ENCODE measurements around the gene ACAP2. TPM values are rescaled to one million over a fixed set of nuclear protein-coding genes. Genes with fewer than 3 reads are reported as not detected.

The ACAP2 gene
- total RNA-seq, 1 donor from 2014 or later: 15.6 TPM

DNA sequence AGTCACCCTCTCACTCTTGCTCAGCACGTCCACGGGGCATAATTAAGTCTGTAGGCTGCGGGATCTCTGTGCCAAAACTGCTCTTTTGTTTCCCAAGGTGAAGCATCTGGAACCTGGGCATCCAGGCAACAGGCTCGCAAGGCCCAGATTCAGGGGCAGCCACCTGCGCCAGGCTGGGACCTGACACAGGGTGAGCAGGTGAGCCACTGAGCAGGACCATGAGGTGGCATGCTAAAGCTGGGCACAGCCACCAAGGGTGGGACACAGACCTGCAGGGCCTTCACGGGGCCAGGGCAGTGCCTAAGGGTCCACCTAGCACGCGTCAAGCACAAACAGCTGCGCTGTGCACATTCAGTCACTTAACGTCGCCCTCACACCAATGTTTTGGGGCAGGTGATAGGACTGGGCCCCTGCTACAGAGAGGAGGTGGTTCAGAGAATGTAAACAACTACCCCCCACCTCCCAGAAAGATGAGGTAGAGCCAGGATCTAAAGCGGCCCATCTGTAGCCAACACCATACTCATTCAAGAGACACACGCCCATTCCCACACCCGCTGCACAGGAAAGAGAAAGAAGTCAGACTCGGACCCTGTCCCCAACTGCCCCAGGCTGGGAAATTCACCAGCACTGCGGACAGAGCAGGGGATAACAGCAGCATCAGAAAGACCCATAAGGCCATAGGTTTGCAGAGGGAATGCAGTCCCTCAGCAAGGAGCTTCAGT, 188.2 kb downstream of the ACAP2 start:
- intact Hi-C loops (cut with micrococcal nuclease): loop anchor here (5.0 to 10.0 kb wide), 2 partner anchors 120 to 572 kb away; no protein-coding TSS in a partner anchor
- no peak for DNase-seq

DNA sequence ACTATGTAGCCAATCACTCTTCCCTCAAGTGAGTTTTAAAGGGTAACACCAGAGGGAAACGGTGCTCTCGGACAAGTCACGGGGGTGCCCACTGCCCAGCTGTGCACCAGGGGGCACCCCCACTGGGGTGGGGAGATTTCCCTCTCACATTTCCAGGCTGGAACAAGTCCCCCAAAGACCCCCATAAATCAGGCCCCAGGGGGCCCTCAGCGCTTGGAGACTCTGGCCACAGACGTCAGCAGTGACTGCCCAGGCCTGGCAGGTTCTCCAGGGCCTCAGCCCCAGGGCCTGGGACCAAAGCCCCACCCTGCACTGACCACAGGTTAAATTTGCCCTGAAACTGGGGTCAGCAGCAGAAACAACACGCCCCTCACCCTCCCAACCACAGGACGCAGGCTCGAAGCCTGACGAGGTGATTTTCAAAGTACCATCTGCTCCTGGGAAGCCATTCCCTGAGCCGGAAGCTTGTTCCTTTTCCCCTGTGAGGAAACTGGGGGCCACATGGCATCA, 188.8 kb downstream of the ACAP2 start:
- DNase-seq: no peak
- intact Hi-C loops (cut with micrococcal nuclease): loop anchor here (10.0 kb wide), 1 partner anchor 119 kb away; no protein-coding TSS in a partner anchor
- no peak for ATAC-seq

More for the DNA sequence above, 188.2 kb downstream of the ACAP2 start:
- no peak for ATAC-seq

DNA sequence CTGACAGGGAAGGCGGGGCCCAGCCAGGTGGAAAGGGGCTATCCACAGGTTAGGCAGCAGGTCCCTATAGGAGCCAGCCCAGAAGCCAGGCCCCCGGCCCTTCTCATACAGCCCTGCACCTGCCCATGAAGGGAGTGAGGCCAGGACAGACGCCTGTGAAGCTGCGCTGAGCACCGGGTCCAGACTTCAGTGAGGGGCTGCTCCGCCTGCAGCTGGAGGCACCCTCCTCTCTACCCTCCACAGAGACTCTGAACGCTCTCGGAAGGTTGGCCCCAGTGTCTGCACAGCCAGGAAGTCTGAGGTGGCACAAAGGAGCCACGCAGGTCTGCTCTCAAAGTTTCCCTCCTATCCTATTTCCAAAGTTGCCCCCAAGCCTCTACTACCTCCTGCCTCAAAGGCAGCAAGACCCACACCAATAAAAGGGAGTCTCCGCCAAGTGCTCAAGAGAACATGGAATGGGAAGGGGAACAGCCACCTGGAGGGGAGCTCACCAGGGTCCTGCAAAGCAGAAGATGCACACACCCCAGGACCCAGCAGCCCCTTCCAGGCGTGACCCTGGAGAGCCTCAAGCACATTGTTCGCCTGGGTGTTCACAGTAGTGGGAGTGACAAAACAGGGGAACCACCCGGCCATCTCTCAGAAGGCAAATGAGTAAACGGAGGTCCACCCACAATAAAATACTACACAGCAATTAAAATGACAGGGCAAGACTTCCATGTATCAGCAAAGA, 191.3 kb downstream of the ACAP2 start:
- intact Hi-C loops (cut with micrococcal nuclease): loop anchor here (10.0 kb wide), 1 partner anchor 117 kb away; no protein-coding TSS in a partner anchor
- no peak for DNase-seq
- ATAC-seq: no peak

DNA sequence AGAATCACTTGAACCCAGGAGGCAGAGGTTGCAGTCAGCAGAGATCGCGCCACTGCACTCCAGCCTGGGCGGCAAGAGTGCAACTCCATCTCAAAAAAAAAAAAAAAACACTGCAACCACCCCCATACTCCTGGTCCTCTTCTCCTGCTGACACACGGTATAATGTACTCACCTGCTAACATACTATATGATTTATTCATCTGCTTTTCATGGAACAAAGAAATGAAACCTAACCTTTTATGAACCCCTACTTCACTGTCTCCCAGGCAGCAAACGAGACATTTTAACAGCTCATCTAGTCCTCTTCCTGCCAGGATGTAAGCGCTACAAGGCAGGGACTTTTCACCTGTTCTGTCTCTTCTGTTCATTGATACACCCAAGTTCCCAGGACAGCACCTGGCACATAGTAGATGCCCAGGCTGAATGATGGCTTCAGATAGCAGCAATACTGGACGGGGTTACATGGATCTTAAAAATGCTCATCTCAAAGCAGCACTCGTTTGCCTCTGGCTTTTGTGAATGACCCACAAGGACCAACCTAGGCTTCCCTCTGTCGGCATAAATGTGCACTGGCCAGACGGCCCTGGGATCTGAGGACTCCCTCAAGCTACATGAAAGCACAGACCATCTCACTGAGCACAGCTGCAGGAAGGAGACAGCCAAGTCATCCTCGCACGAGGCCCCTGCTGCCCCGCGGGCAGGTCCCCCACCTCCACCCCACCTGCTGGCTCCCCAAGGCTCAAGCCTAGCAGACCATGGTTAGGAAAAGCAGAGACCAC, 192.2 kb downstream of the ACAP2 start:
- no peak for DNase-seq
- peak; percentile 65 for ATAC-seq
- intact Hi-C loops (cut with micrococcal nuclease): loop anchor here (10.0 kb wide), 1 partner anchor 116 kb away; no protein-coding TSS in a partner anchor

DNA sequence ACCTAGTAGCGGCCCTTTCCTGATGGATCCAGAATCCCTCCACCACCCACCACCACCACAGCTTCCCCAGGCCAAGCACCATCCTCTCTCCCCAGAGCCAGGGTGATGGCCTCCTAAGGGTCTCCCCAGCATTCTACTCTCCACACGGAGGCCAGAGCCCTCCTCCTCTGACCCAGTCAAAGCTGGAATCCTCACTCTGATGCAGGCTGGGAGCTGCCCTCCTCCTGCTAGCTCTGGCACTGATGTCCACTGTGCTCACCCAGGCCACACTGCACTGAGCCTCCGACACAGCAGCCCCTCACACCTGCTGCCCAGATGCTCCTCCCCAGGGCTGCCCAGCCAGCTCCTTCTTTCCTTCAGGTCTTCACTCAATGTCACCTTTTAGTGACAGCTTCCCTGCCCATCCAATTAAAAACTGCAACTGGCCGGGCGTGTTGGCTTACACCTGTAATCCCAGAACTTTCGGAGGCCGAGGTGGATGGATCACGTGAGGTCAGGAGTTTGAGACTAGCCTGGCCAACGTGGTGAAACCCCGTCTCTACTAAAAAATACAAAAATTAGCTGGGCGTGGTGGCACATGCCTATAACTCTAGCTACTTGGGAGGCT, 192.9 kb downstream of the ACAP2 start:
- intact Hi-C loops (cut with micrococcal nuclease): loop anchor here (10.0 kb wide), 1 partner anchor 115 kb away; no protein-coding TSS in a partner anchor

DNA sequence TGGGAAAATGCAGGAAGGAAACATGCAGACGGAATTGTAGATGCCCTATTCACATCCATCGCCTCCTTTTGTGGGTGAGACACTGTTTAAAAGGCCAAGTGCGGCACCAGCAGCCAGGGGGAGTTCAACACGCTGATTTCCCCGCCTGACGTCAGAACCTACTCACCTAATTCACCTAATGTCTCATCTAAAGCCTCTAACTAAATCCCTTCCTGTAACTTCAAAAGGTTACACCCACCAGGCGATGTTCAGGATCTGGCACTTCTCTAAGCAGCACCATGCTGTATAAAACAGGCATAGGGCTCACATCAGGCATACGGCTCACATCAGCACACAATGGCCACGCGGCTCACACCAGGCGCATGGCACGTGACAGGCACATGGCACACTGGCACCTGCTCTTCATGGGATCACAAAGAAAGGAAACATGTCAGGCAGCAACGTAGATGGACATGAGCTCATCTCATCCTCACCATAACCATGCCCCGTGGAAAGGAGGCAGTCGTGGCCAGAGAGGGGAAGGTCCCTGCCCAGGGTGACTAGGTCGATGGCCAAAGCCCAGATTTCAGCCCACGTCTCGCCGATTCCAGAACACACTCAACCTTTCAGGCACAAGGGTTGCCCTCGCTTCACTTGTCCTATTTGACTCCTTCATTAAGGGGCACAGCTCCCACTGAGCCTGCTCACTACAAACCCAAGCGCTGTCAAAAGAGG, 193.6 kb downstream of the ACAP2 start:
- ATAC-seq (no peak), DNase-seq (no peak)
- intact Hi-C loops (cut with micrococcal nuclease): no loop called here

More for the DNA sequence above, 192.9 kb downstream of the ACAP2 start:
- DNase-seq (no peak), ATAC-seq (no peak)

DNA sequence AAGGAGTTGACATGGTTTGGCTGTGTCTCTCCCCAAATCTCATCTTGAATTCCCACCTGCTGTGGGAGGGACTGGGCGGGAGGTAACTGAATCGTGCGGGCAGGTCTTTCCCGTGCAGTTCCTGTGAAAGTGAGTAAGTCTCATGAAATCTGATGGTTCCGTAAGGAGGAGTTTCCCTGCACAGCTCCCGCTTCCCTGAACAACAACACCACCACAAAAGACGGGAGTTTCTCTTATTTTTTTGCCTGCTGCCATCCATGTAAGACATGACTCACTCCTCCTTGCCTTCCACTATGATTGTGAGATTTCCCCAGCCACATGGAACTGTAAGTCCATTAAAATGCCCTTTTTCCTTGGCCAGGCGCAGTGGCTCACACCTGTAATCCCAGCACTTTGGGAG, 194.5 kb downstream of the ACAP2 start:
- intact Hi-C loops (cut with micrococcal nuclease): no loop called here
- no peak for DNase-seq
- ATAC-seq: no peak

DNA sequence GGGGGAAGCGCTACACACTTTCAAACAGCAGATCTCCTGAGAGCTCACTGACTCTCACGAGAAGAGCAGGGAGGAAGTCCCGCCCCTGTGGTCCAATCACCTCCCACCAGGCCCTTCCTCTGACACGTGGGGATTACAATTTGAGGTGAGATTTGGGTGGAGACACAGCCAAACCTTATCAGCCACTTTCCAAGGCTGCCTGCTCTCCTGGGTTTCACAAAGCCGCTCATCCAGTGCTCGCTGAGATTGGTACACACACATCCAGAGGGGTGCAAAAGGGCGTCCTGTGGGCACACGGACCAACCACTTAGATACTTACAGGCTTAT, 195.0 kb downstream of the ACAP2 start:
- DNase-seq (no peak), ATAC-seq (no peak)
- intact Hi-C loops (cut with micrococcal nuclease): no loop called here

DNA sequence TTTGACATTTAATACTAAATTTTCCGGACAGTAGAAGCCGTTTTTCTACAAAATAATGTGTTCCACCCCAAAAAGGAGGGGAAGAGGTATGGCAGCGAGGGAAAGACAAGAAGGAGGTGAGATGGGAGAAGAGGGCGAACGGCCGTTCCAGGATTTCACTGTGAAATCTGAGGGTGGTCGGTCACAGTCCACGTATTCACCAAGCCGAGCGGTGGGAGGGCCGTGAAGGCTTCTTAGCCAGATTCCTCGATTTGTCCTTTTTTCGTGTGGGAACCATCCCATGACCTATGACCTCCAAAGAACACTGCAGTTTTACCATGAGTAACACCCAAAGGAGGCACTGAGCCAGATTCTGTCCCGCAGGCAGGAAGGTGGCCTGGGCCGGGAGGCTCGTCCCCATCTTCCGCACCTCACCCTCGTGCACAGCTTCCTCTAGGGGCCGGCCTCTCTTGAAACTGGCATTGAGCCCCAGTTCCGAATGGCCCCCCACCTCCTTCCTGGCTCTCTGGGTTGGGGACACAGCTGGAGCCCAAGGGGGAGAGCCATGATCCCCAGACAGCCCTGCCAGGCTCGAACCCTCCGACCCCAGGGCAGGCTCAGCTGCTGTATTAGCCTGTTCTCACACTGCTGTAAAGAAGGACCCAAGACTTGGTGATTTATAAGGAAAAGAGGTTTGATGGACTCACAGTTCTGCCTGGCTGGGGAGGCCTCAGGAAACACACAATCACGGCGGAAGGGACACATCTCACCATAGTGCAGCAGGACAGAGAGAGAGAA, 195.5 kb downstream of the ACAP2 start:
- intact Hi-C loops (cut with micrococcal nuclease): no loop called here
- ATAC-seq (no peak), DNase-seq (no peak)

DNA sequence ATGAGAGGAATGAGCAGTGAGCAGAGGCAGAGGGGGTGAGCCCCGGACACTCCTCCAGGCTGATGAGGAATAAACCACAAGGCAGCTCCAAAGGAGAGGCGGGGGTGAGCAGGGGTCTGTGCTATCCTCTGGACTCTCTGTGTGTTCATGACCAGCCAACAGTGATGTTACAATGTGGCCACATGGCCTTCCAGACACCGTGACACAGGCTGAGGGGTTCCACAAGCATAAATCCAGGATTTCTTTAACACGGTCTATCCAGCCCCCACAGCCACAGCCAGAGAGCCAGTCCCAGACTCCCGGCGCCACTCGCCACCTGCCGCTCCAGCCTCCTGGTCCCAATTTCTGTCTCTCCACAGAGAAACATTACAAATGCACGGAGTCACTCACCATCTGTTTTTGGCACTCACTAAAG, 196.2 kb downstream of the ACAP2 start:
- intact Hi-C loops (cut with micrococcal nuclease): no loop called here
- ATAC-seq (no peak), DNase-seq (no peak)

DNA sequence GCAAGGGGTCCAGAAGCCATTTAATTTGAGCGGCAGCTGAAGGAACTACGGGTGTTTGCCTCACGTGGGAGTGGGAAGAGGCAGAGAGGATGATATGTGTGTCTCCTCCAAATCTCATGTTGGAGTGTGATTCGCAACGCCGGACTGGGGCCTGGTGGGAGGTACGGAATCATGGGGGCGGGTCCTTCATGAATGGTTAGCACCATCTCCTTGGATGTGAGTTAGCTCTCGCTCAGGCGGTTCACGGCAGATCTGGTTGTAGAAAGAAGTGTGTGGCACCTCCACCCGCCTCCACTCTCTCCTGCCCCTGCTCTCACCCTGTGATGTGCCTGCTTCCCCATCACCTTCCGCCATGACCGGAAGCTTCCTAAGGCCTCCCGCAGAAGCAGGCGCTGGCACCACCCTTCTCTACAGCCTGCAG, 197.3 kb downstream of the ACAP2 start:
- ATAC-seq: no peak
- intact Hi-C loops (cut with micrococcal nuclease): no loop called here
- no peak for DNase-seq

DNA sequence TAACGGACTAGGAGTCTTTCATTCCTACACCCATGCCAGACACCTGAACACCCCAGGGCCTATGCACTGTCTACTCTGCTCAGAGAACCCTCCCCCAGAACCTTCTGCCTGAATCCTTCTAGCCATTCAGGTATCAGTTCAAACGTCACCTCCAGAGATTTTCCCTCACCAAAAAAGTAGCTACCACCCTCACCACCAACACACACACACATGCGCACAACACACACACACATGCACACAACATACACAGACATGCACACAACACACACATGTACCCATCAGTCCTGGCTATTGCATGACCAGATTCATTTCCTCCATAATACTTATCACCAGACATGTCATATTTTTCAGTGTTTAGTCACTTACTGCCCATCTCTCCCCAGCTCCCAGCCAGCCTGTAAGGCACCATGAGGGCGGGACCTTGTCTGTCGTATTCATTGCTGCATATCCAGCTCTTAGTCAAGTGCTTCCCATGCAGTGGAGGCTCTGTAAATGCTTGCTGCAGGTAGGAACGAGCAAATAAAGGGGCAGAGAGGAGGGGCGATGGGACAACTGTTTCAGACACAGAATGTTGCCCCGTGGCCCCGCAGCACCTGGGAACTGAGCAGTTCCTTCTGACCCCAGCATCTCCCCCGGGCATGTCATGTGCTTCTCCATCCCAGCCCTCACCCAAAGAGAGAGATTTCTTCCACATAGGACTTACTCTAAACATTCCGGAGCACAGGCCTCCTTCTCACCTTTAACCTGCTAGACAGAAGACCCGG, 201.0 kb downstream of the ACAP2 start:
- no peak for DNase-seq
- no peak for ATAC-seq
- intact Hi-C loops (cut with micrococcal nuclease): no loop called here

DNA sequence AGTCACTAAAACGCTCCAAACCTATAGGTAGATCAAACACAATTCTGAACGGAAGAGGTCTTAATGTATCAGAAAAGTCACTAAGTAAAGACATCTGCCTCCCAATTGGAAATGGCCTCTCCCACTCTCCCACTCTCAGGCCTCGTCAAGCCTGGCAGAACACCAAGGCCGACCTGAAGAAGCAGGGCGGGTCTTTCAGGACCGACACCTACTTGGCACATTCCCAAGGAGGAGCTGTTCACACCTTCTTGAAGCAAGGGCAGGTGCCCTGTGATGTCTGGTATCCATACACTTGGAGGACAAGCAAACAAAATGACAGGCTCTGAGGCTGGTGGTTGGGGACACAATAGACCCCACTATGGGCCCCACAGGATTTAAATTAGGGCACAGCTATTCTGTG, 201.9 kb downstream of the ACAP2 start:
- intact Hi-C loops (cut with micrococcal nuclease): no loop called here
- ATAC-seq (no peak), DNase-seq (no peak)

DNA sequence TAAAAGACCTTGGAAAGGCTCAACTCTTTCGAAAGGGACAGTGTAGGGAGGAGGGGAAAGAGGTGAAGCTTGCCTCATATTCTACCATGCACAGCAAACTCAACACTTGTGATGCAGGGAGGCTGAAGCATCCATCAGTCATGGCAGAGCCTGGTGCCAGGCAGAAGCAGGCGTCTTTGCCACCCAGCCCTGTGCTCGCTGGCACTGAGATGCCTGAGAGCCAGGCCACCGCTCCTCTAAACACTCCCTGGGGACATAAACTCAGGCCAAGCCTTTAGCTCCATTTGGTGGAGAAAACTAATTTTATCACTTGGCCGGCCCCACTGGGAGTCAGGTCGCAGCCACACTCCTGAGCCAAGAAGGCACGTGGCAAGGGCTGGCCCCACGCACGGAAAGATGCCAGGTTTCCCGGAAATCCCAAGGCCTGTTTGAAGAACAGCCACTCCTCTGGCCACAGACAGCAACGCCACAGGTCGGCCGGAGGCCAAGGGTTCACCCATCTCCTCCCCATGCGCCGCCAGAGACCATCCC, 202.6 kb downstream of the ACAP2 start:
- intact Hi-C loops (cut with micrococcal nuclease): no loop called here
- peak; percentile 74 for DNase-seq
- peak; percentile 82 for ATAC-seq

DNA sequence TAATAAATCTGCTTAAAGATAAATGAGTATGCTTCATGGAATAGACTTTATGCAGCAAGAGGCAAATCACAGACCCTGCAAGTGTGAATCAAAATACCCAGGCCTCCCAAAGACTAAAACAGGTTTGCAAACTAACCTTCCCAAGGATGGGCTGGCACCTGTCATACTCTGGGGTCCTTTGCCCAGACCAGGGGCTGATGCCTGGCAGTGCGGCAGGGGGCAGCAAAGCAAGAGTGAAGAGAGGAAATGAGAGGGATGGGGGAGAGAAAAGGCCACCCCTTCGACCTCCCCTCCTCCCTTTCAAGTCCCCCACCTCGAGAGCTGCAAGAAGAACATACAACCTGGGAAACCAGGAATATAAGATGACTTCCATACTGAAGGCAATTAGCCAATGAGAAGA, 203.7 kb downstream of the ACAP2 start:
- DNase-seq: no peak
- no peak for ATAC-seq
- intact Hi-C loops (cut with micrococcal nuclease): no loop called here

DNA sequence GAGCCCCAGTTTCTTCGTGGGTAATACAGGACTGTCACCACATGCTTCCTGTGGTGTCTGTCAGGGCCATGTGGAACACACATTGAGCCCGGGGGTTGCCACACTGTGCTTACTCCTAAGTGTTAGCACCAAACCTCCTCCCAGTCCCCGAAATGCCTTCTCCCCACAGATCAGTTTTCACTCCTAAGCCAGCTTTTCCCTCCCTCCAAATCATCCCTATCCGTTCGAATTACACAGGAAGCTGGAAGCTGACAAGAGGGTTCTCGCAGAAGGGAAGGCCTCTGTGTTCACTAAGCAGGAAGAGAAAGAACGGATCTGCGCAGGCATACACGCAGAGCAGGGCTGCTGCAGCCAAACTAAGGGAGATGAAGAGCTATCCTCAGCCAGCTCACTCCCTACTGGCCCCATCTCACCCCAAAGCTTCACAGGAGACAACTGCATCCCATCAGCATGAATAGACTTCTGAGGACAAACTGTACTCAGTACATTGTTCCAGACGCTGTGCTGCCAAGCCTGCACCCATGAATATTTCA, 204.2 kb downstream of the ACAP2 start:
- intact Hi-C loops (cut with micrococcal nuclease): no loop called here
- ATAC-seq (peak; percentile 72), DNase-seq (no peak)
